ENCODE measurements around the gene FBXL17.

Gene FBXL17

DNA sequence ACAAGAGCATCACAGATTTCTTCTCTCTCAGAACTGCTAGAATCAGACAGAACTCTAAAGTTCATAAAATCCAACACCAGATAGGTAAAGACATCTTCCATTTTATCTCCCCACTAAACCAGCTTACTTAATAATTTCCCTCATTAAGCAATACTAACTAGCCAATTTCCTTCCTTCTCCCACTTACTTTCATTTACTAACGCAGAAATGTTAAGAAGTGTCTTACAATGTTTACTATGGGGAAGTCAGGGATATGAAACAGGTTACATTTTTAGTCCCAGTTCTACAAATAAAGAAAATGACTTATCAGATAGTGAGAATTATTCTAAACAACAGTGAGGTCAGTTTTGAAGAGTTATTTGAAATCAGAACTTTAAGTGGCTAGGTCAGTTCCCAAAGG, 236.5 kb downstream of the FBXL17 start:
- no peak for DNase-seq

DNA sequence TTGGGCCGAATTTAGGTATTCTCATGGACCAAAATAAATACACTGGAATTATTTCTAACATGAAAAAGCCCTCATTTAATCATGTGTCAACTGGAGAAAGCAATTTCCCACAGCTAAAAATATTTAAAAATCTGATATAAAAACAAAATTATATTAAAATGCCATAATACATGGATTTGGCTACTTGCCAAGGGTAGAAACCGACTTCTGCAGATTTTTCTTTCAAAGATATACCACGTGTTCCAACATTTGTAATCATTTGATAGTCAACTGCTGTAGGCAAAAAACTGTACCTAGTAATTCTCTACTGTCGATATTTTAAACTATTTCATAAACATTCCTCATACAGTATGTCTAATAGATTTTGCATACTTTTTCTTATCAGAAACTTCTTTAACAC, 237.6 kb downstream of the FBXL17 start:
- no peak for DNase-seq

DNA sequence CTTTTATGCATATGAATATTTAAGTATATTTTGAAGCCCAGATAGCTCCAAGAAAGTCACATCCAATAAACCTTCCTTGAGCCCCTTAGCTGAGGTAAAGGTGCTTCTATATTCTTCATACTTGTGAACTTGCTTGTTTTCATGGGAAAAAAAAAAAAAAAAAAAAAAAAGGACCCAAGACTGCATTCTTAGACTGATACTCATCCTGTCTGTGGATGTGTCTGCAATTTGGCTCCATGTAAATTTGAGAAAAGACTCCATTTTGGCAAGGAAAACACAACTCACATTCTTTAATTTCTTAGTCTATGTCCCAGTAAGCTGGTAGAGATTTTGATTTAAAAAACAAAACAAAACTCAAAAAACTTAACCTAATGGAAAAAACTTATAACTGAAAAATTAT, 238.3 kb downstream of the FBXL17 start:
- DNase-seq: no peak

DNA sequence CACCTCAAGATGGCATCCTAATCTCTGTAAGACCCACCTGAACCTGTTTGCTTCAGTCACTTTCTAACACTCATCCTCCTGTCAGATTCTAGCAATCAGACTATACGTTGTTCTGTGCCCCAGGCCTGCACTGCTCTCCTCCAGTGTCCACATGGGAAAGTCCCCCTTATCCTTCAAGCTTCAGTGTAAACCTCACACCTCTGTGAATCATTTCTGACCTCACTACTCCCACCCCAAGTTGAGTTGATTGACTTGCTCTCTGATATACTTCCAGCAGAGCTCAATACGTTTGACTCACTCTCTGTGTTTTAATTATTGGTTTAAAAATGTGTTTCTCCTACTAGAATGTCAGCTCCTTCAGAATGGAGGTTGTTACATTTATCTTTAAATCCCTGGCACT, 240.2 kb downstream of the FBXL17 start:
- no peak for DNase-seq

DNA sequence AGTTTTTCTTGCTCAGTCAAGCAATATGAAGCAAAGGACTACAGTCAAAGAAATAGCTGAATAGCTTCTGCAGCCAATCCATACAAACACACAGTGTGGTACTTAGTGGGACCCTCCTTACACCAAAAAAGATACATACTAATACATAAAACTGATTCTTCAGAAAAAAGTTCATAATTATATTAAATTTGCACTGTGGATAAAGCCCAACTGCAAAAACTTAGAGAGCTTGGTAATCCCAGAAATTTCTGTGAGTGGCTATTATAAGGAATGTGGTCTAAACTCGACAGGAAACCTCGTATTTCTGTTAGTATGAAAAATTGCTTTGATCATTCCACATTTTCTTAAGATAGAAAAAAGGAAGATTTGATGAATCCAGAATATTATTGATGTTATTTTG, 245.4 kb downstream of the FBXL17 start:
- DNase-seq: no peak

DNA sequence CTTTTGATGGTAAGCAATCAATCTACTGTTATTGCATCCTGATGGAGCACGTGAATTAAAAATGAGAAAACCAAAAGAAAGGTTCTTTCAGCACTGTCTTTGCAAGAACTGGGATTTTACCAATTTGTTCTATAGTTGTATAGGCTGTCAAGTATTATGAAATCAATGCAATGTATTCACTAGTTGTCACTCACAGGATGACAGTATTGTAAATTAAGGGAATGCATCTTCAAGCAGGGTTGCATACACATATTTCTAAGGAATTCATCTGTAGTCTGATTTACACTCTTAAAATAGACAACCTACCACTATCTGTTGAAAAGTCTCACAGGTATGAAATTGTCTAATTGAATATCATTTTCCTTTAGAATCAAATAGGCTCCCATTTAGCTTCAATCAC, 252.8 kb downstream of the FBXL17 start:
- no peak for DNase-seq

DNA sequence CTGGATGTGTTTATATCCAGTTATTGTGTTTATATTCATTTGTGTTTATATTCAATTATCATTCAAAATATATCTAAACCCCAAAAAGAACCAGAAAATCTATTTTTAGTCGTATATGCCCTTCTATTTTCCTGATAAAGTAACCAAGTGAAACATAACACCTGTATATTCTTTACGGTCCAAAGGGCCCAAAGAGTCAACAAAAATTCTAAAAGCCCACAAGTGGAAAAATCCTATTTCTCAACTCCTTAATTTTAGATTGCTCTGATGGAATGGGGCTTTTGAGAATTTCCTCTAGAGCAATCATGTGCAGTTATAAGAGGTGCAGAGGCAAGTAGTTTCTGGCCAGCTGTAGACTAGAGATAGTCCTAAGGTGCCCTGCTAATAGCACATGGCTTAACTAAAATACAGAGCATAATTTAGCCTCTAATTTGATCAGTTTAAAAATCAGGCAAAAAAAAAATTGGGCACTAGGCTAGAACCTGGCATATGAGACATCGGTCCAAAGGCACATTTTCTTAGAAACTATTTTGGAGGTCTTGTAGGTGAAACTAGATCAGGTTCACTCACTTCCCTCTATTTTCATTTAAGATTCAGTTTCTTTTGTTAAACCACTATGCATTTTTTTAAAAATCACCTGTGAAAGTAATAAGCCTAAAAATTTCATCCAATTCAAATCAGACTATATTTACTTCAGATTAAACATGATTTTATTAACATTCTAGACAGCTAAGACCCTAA, 256.0 kb downstream of the FBXL17 start:
- no peak for DNase-seq

DNA sequence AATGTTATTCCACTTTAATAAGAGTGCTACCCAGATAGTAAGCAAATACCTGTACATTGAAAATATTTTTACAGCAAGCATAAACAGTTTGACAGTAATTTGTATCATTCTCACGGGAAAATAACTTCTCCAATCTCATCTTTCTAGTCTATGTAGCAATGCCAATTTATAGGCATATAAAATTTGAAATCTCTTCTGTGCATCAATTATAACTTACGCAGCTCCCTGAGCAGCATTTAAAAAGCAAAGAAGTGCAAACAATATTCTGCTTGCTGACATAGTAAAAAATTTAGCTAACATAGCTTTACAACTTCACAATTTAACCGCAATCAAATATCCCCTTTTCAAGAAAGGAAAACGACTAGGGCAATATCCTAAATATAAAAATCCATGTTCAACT, 257.3 kb downstream of the FBXL17 start:
- no peak for DNase-seq

DNA sequence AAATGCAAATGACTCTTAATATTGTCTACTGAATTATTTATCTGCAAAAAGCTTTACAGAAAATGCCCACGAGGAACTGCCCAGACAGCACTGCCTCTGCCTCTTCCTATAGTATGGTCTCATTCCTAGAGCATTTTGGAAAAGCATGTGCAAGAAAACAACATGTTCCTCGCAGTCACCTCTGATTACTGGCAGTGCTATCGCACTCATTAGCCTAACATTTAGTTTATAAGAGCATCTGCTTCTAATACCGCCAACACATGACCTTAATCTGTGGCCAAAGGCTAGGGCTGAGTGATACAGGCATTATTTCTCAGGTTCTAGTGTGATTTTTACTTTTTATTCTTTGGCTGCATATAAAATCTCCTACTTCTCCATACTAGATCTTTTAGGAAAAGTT, 259.2 kb downstream of the FBXL17 start:
- no peak for DNase-seq

DNA sequence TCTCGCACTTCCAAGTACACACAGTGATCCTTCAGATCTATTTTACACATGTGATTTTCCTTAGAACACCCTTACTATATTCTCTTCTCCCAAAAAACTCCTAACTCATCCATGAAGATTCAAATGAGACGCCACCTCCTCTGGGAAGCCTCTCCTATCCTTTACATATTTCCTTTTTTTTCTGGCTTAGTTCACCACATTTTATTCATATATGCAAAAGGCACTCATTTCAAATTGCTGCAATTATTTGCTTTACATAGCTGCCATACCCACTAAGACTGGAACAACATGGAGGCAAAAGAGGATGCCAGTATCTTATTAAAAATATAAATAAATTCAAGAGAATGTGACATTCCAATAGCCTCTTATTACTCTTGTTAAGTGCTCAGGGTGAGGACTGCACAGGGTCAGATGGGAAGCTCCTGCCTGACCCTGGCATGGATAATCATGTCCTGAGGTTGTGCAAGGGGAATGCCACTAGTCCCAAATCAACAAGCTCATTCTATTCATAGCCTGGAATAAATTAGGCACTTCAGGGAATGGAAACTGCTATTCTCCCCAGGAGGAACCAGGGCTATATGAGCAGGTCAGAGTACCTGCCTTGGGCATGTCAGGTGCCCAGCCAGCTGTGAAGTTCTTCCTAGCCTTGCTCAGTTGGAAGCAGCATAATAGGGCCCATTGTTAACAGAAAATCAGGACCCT, 262.9 kb downstream of the FBXL17 start:
- DNase-seq: no peak

DNA sequence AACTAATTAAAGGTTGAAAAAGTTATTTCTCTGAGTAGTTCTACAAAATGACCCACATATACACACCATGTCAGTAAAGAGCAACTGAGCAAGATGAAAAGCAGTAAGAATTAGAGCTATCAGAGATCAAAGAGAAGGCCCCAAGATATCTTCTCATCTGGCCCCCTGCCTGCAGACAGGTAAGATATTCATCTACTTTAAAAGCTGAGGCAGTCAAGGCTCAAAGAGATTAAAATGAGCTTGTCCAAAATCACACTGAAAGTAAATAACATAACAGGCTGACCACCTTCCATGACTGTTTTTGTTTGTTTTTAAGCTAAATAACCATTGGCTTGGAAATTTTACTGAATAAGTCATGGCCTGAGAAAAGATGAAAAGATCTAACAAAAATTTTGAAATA, 266.2 kb downstream of the FBXL17 start:
- DNase-seq: no peak

DNA sequence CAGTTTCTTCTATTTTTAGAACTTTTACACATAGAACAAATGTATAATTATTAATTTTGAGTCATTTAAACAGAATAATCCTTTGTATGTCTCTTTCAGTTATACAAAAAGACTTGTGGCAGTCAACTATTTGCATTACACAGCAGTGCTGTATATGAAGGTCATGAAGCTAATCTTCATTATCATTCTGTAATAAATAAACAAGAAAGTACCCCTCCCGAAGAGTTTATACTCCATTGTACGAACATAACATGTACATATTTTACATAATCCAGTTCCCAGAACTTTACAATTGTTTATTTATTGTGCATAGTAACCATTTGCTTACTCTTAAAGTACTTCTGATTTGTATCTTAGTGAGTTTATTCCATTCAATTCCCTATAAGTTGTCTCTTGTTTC, 267.9 kb downstream of the FBXL17 start:
- no peak for DNase-seq

DNA sequence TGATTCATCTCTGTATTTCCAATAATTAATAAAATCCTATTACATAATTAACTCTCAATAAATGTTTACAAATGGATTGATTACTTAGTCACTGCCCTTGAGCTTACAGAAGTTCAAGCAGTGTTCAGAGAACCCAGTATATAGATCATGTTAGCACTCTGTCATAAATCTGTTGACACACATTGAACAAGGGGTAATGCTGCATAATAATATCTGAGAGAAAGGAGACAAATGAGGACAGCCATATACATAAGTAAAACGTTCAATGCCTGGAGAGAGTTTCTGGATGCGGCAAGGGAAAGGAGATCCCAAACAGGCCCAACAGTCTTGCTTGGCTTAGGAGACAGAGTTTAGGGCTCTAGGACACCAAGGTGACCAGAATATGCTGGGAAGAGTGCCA, 270.2 kb downstream of the FBXL17 start:
- no peak for DNase-seq

DNA sequence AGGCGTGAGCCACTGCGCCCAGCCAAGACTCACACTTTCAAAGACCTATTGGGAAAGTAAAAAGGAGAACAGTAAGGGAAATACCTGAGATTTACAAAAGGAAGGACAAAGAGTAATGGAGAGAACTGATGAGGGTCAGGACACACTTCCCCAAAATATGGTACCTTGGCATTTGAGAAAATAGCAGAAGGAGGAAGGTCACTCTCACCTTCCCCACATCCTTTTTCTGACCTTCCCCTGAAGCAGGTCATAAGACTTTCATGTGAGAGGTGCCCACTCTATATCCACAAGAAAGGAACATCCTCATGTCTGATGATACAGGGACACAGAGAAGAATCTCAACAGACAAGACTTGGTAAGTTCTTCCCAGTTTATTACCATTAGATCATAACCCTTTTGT, 272.8 kb downstream of the FBXL17 start:
- no peak for DNase-seq

DNA sequence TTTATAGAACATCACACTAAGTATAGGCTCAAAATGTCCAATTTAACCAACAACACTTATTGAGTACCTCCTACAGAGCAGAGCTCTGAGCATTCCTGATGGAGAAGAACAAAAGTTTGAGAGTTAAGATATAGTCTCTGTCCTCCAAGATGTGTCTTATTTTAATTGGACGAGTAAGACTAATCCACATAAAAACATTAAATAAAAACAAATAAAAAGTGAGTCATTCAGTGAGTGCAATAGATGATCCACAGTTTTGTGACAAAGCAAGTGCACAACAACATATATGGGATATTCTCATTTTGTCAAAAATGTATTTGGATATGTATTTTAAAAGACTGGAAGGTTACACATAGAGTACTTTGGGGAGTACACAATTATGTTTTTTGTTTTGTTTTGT, 277.4 kb downstream of the FBXL17 start:
- DNase-seq: no peak

DNA sequence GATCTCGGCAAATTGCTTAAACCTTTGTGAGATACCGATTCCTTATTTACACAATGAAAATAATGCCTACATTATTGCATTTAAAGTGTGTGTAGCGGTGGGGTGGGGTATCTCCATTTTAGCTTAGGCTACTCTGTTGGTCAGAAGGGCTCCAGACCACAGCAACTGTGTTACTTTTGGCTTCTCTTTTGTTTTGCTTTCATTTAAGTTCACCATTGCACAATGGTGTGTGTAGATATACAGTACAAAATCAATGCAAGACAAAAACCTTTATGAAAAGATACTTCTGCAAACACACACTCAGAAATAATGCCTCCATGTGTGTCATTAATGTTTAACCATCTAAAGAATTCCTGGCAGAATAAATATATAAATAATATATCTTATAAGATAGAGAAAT, 279.4 kb downstream of the FBXL17 start:
- no peak for DNase-seq

DNA sequence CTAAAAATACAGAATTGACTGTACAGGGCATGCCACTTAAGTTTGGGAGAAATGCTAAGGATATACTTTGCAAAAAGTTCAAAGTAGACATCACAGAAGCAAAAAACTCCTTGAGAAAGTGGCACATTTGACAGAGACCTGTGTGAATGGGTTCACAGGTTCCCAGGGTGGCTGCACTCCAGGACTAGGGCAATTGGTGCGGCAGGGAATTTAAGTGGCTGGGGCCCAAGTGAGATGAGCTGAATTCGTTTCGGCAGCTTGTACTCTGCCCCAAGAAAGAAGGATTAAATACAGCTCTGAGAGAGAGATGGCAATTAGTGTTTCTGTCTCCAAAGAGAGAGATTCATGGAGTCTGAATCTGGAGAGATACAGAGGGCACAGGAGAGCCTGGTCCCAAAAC, 280.1 kb downstream of the FBXL17 start:
- no peak for DNase-seq

DNA sequence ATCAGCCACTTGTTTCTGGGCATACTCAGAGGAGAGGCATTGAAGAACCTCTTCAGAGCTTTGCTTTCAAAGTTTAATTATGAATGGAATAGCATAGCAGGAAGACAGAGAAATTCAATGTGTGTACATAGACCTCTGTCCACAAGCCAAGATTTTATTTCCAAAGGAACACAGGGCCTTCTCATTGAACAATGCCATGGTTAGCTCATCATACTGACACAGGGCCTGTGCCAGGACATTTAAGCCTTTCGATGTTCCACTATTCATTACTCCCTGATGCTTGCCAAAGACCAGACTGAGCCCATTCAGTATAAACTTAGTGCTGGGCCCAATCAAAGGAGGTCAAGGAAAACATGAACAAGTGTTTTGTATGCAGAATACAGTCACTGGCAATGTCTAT, 280.8 kb downstream of the FBXL17 start:
- no peak for DNase-seq

DNA sequence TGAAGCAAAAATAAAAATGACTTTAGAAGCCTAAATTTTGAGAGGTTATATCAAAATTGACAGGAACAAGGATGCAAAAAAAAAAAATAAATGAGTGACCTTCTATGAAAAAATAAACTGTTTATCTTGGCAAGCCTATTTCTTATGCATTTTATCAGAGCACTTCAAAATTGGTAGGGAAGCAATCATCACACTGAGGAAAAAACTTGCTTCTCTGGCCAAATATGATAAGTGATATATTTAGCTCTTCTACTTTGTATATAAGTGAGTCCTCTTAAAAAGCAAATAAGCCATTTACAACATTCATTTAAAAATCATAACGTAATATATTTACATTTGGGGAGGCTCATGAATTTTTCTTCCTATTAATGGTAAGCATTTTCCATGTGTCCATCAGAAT, 287.1 kb downstream of the FBXL17 start:
- DNase-seq: no peak

DNA sequence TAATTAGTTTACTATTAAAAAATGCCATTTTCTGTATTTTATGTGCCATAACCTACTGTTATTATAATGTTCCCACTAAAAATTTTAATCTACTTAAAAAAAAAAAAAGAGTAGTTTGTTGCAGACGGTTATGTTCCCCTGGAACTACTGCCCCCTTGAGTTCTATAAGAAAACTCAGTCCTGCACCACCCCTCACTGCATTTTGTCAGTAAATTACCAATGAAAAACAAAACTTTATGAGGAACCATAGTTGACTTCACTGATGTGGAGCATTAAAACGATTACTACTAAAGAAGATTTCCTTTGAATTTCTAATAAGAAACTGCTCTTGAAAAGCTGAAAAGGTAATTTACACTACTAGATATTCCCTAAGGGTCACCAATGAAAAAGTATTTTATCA, 288.7 kb downstream of the FBXL17 start:
- no peak for DNase-seq

DNA sequence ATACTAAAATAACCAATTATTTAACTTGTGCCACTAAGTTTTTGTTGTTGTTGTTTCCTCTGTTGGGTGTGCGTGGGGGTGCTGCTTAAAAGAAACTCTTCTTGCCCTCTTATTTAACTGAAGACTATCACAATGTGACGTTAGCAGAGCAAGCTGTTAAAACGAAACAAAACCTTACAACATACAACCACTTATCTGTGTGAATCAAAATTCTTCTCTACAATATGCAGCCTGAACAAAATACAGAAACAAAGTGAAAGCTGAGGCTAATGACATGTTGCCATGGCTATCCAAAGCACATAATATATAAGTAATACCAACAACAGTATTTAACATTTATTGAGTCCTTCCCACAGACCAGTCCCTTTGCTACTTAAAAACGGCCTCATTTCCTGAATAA, 291.0 kb downstream of the FBXL17 start:
- DNase-seq: no peak

DNA sequence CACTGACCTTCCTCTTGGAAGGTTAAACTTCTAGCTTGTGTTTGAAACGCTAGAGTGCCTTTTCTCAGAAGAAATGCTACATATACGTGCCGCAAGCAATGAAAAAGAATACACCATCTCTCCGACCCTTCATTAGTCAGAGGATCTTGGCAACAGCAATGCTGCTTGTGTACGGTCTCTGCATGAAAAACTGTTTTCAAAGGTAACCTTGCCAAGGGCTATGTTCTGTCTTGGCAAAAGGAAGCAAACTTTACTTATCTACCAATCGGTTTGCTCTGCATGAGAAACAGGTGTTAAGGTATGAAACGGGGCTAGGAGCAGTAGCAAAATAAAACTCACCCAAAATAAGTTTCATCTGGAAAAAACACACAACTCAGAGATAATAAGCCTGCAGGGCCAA, 297.8 kb downstream of the FBXL17 start:
- no peak for DNase-seq

DNA sequence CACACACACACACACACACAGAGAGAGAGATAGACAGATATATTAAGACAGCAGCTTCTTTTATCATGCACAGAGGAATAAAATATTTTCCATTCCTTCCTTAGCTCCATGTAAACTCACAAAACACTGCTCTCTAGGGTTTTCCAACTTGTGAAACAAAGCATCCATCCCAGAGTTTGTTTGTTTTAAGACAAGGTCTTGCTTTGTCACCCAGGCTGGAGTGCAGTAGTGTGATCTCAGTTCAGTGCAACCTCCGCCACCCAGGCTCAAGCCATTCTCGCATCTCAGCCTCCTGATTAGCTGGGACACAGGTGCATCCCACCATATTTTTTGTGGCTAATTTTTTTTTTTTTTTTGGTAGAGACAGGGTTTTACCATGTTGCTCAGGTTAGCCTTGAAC, 298.7 kb downstream of the FBXL17 start:
- no peak for DNase-seq

DNA sequence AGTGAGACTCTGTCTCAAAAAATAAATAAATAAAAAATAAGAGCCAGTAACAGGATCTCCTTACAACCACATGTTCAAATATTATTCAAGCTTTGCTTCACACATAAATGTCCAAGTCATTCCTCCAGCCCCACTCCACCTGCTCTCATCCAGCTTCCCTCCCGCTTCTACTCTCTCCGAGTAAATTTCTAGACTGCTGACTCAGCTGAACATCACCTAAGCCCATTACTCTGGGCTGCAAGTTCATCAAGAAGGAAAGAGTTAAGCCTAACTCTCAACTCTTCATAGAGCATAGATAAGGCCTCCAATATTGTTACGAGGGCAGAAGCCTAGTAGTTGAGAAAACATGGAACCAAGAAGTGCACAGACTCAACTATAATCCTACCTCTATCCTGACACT, 300.2 kb downstream of the FBXL17 start:
- DNase-seq: no peak

DNA sequence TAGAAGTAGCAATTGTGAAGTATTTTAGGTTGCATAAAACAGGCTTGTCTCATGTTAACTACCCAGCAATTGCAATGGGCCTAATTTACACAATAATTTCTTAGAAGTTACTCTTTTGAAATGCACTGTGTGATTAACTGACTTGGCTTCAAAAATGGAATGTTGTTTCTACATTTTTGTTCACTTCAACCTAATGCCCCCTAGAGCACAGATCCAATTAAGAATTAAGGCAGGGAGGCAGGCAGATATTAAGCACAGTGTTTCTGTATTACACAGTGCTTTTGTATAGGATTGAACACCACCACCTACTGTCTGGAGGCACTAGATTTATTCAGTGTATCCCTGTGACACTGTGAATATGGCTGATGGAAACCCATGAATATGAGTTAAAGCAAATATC, 302.1 kb downstream of the FBXL17 start:
- DNase-seq: no peak

Measured in effector CD4-positive, alpha-beta T cell (primary cell).